B cell (primary cell): ENCODE measurements around the gene KRTAP5-7. TPM values are rescaled to one million over a fixed set of nuclear protein-coding genes. Genes with fewer than 3 reads are reported as not detected.
"Not testable (repeated sequence)": the region's sequence is repeated elsewhere in the genome, so short reads cannot be mapped to it uniquely, and the experiment has no call there.

Experiments
- ATAC-seq: fragments of 200-7000 bp; cut with Tn5 transposase; one replicate; pipeline ENCODE4 v1.10.0; 2021; ENCODE audit warnings: low read depth, mild to moderate bottlenecking, moderate number of reproducible peaks, moderate library complexity
- CTCF ChIA-PET: fragments of 350-600 bp; sonication (Branson Sonifier 250); formaldehyde crosslinking; loops from one replicate; lab custom pipeline; 2021; ENCODE audit warnings: antibody characterized with exemption, inconsistent platforms; lab: Charles Lee
- POLR2A ChIA-PET: fragments of 350-600 bp; sonication (Branson Sonifier 250); formaldehyde crosslinking; loops from one replicate; lab custom pipeline; 2021; ENCODE audit warnings: antibody characterized with exemption; lab: Charles Lee
- DNase-seq: peaks from one replicate; pipeline ENCODE4 v3.0.0; 2013
- H2AFZ ChIP-seq: 2 replicates; pipeline ENCODE4 v1.6.1; 2012; ENCODE audit warnings: mild to moderate bottlenecking, low read depth, low read length; ENCODE audit not compliant: insufficient read depth, poor library complexity, severe bottlenecking
- H3K27ac ChIP-seq, 2 donors: 1 replicate in 1 of 2; 2 replicates in 1 of 2; pipeline ENCODE4 v1.5.1; 2012 to 2013; ENCODE audit warnings: low read length in 2 of 2, mild to moderate bottlenecking in 2 of 2, moderate library complexity in 1 of 2
- H3K27me3 ChIP-seq, 4 experiments: fragments of 200-600 bp in 1 of 4; sonication (generic) in 1 of 4; replicated peaks in 1 of 4; 1 replicate in 2 of 4; 2 replicates in 2 of 4; pipeline versions ENCODE4 v1.6.1 to v1.7.0; 2013 to 2016; ENCODE audit warnings: low read length in 3 of 4, mild to moderate bottlenecking in 2 of 4, mixed read lengths in 1 of 4, moderate library complexity in 1 of 4; ENCODE audit not compliant: insufficient read depth in 4 of 4, control insufficient read depth in 3 of 4; ENCODE audit errors: control extremely low read depth in 1 of 4
- H3K36me3 ChIP-seq, 2 experiments: replicated peaks in 1 of 2; 1 replicate in 1 of 2; 2 replicates in 1 of 2; pipeline versions ENCODE4 v1.6.1 to v1.7.1; 2013; ENCODE audit warnings: low read length in 1 of 2; ENCODE audit not compliant: insufficient read depth in 2 of 2, control insufficient read depth in 1 of 2; ENCODE audit errors: control extremely low read depth in 1 of 2, extremely low read depth in 1 of 2
- H3K4me1 ChIP-seq, 2 donors: fragments of 200-600 bp in 1 of 2; sonication (generic) in 1 of 2; 1 replicate in 1 of 2; 2 replicates in 1 of 2; pipeline versions ENCODE4 v1.5.1 to v1.6.1; 2013 to 2017; ENCODE audit warnings: low read length in 2 of 2; ENCODE audit not compliant: control insufficient read depth in 2 of 2, insufficient read depth in 2 of 2
- H3K4me2 ChIP-seq: replicated peaks from 2 replicates; pipeline ENCODE3; 2012; ENCODE audit warnings: mild to moderate bottlenecking, low read depth, low read length; ENCODE audit not compliant: poor library complexity, severe bottlenecking
- H3K4me3 ChIP-seq, 5 experiments: fragments of 200-600 bp in 1 of 5; sonication (generic) in 1 of 5; 1 replicate in 3 of 5; 2 replicates in 2 of 5; pipeline versions ENCODE4 v1.5.1 to v1.7.0; 2011 to 2016; ENCODE audit warnings: low read length in 4 of 5, mild to moderate bottlenecking in 4 of 5, low read depth in 2 of 5, control low read depth in 1 of 5, moderate library complexity in 1 of 5; ENCODE audit not compliant: insufficient read depth in 1 of 5; ENCODE audit errors: control extremely low read depth in 1 of 5, extremely low read depth in 1 of 5
- H3K79me2 ChIP-seq: fragments of 200-600 bp; sonication (generic); one replicate; pipeline ENCODE4 v1.6.0; 2016; ENCODE audit warnings: low read length; ENCODE audit not compliant: control insufficient read depth, insufficient read depth
- H3K9ac ChIP-seq: fragments of 200-600 bp; sonication (generic); 2 replicates; pipeline ENCODE4 v1.6.1; 2017; ENCODE audit warnings: mild to moderate bottlenecking, low read length, moderate library complexity
- H3K9me3 ChIP-seq, 3 donors: one replicate each; pipeline versions ENCODE4 v1.6.1 to v1.7.1; 2013; ENCODE audit warnings: low read length in 2 of 3; ENCODE audit not compliant: control insufficient read depth in 2 of 3, insufficient read depth in 1 of 3; ENCODE audit errors: control extremely low read depth in 1 of 3
- H4K20me1 ChIP-seq: 2 replicates; pipeline ENCODE4 v1.6.0; 2012; ENCODE audit warnings: mild to moderate bottlenecking, low read length; ENCODE audit not compliant: insufficient read depth, control insufficient read depth, poor library complexity, severe bottlenecking
- H3K27ac Mint-ChIP-seq: one replicate; pipeline ENCODE4 v1.8.0; 2021; ENCODE audit warnings: mixed read lengths
- H3K27me3 Mint-ChIP-seq: one replicate; pipeline ENCODE4 v1.8.0; 2021; ENCODE audit warnings: mixed read lengths
- H3K4me1 Mint-ChIP-seq: one replicate; pipeline ENCODE4 v1.8.0; 2021; ENCODE audit warnings: mixed read lengths
- H3K4me3 Mint-ChIP-seq: one replicate; pipeline ENCODE4 v1.8.0; 2021; ENCODE audit warnings: mixed read lengths
- H3K9me3 Mint-ChIP-seq: one replicate; pipeline ENCODE4 v1.8.0; 2022; ENCODE audit warnings: mixed read lengths; ENCODE audit not compliant: insufficient read depth
- CTCF ChIP-seq: fragments of 200-600 bp; IDR thresholded peaks from one replicate; pipeline ENCODE4 v1.8.0; 2022; ENCODE audit warnings: antibody characterized with exemption, mild to moderate bottlenecking
- EZH2 ChIP-seq: IDR thresholded peaks from 2 replicates; pipeline ENCODE4 v1.6.1; 2012; ENCODE audit warnings: borderline replicate concordance, low read depth, mild to moderate bottlenecking, moderate library complexity, low read length; ENCODE audit not compliant: insufficient read depth, poor library complexity, severe bottlenecking
- WGBS: methylation state at CpG from one replicate; pipeline ENCODE4 v1.1.5; 2013; ENCODE audit warnings: missing lambda C conversion rate; ENCODE audit not compliant: insufficient coverage; 5-methylcytosine and 5-hydroxymethylcytosine counted together
- intact Hi-C: fragments of 100-400 bp; cut with micrococcal nuclease; formaldehyde crosslinking; loops from one replicate; pipeline ENCODE4 v1.10.0; 2022
- polyA plus RNA-seq: library from polyadenylated mRNA; depleted of rRNA; stranded (reverse); fragments of >200 nt; gene quantifications from 2 replicates; pipeline ENCODE4 v1.2.3, GENCODE V29; 2012
- total RNA-seq, 2 donors: library from RNA; stranded (reverse); fragments of 120-200 nt in 1 of 2; gene quantifications; 1 replicate in 1 of 2; 2 replicates in 1 of 2; pipeline versions ENCODE4 v1.2.3 to v1.2.4, GENCODE V29; 2013 to 2022

Gene KRTAP5-7
- total and polyA plus RNA-seq, 2 donors (not counting 1 experiment from before 2014, with no cell fraction given): 0.10 to 0.59 TPM

GRCh38 chr11:71539017-71539416 is 11.9 kb downstream of the KRTAP5-7 start:
- Histone ChIP-seq H3K27me3 (peaks cover 0 to 3% (median 0%) of the 10 kb centered on the region in 4 experiments), H4K20me1 (no peaks in the 10 kb centered on the region), H3K36me3 (no peaks in the 10 kb centered on the region), H3K4me3 (no peak overlapping the region), H3K4me2 (no peak overlapping the region), H3K4me1 (peaks cover 3 to 10% of the 10 kb centered on the region in 2 donors), H3K27ac (no peak overlapping the region), H3K79me2 (no peaks in the 10 kb centered on the region), H2AFZ (no peak overlapping the region), H3K9me3 (peaks cover 0 to 11% (median 0%) of the 10 kb centered on the region in 3 donors), H3K9ac (no peak overlapping the region)
- Mint-ChIP-seq H3K9me3 (peaks cover 4% of the 10 kb centered on the region), H3K27ac (no peak overlapping the region), H3K27me3 (peaks cover 3% of the 10 kb centered on the region), H3K4me3 (no peak overlapping the region), H3K4me1 (peaks cover 14% of the 10 kb centered on the region)
- DNase-seq (no peak), ATAC-seq (no peak)
- intact Hi-C loops: no loop called here
- ChIA-PET POLR2A (no interaction called here), CTCF (no interaction called here)
- 93% methylated on average over 5 of the region's 11 CpGs for WGBS
- TF ChIP-seq EZH2 (no peak), CTCF (no peak)

GRCh38 chr11:71539971-71540370 is 12.9 kb downstream of the KRTAP5-7 start:
- not testable (repeated sequence) for H3K9ac ChIP-seq

GRCh38 chr11:71540521-71541304 is 13.6 kb downstream of the KRTAP5-7 start:
- H3K27ac Mint-ChIP-seq, H3K36me3 ChIP-seq, H3K4me3 Mint-ChIP-seq, ATAC-seq, H3K4me2 ChIP-seq, H3K27me3 Mint-ChIP-seq, DNase-seq, H4K20me1 ChIP-seq, H3K4me3 ChIP-seq, H2AFZ ChIP-seq, H3K9me3 Mint-ChIP-seq, CTCF ChIA-PET, H3K9ac ChIP-seq, H3K79me2 ChIP-seq, H3K27ac ChIP-seq, intact Hi-C loops, POLR2A ChIA-PET, H3K27me3 ChIP-seq: not testable (repeated sequence)
- Histone ChIP-seq H3K4me1 (peaks cover 3 to 10% of the 10 kb centered on the region in 2 donors), H3K9me3 (peaks cover 0 to 12% (median 0%) of the 10 kb centered on the region in 3 donors)
- peaks cover 19% of the 10 kb centered on the region for H3K4me1 Mint-ChIP-seq
- 79% methylated on average over 8 of the region's 9 CpGs for WGBS

More at GRCh38 chr11:71539971-71540370, 12.9 kb downstream of the KRTAP5-7 start:
- peaks cover 0 to 11% (median 0%) of the 10 kb centered on the region in 3 donors for H3K9me3 ChIP-seq
- intact Hi-C loops, H3K9me3 Mint-ChIP-seq, H3K4me3 Mint-ChIP-seq, ATAC-seq, H3K27ac ChIP-seq, POLR2A ChIA-PET, CTCF ChIA-PET, H3K4me2 ChIP-seq, H3K27me3 ChIP-seq, H4K20me1 ChIP-seq, H3K4me3 ChIP-seq, H3K27ac Mint-ChIP-seq, H3K27me3 Mint-ChIP-seq, H3K79me2 ChIP-seq, DNase-seq, H3K36me3 ChIP-seq, H2AFZ ChIP-seq: not testable (repeated sequence)
- peaks cover 19% of the 10 kb centered on the region for H3K4me1 Mint-ChIP-seq
- H3K4me1 ChIP-seq: peaks cover 3 to 10% of the 10 kb centered on the region in 2 donors
- WGBS: 88% methylated on average over 8 of the region's 11 CpGs
